ENCODE results near the gene LVRN. TPM values are rescaled to one million over a fixed set of nuclear protein-coding genes. Genes with fewer than 3 reads are reported as not detected.
"Not testable (repeated sequence)": the region's sequence is repeated elsewhere in the genome, so short reads cannot be mapped to it uniquely, and the experiment has no call there.

The LVRN gene
- total RNA-seq, 1 experiment from 2014 or later, result 0.09 TPM

GRCh38 chr5:115930171-115930570 is 32.1 kb upstream of the LVRN start:
- not testable (repeated sequence) for H2BK5ac ChIP-seq (ENCODE audit: insufficient read length, low read length); H4K91ac ChIP-seq (ENCODE audit: insufficient read length, low read depth, low read length); H2BK12ac ChIP-seq (ENCODE audit: insufficient read length, low read depth, low read length); H3K27ac Mint-ChIP-seq; H3K18ac ChIP-seq (ENCODE audit: insufficient read length, low read depth, low read length); H3K4me1 Mint-ChIP-seq; H4K20me1 ChIP-seq (ENCODE audit: control insufficient read depth, insufficient read depth, insufficient read length); DNase-seq; H2BK15ac ChIP-seq (ENCODE audit: low read depth, low read length); H2AK5ac ChIP-seq (ENCODE audit: insufficient read length, low read length); H4K8ac ChIP-seq (replicated peaks; ENCODE audit: insufficient read length, low read depth, low read length); H3K23ac ChIP-seq (ENCODE audit: insufficient read length, low read depth, low read length); H3K14ac ChIP-seq (ENCODE audit: insufficient read depth, low read length); H3K36me3 Mint-ChIP-seq (ENCODE audit: insufficient read depth in 1 of 3, low read depth in 3 of 3); H2AFZ ChIP-seq (ENCODE audit: low read length); H4K5ac ChIP-seq (ENCODE audit: insufficient read length, low read depth, low read length); H2BK20ac ChIP-seq (ENCODE audit: low read depth, low read length, poor library complexity, severe bottlenecking); H3K79me1 ChIP-seq (ENCODE audit: insufficient read depth, low read depth, low read length, poor library complexity, severe bottlenecking); H3K9ac ChIP-seq (ENCODE audit: extremely low read depth, insufficient read length, low read length); H3K27ac ChIP-seq (ENCODE audit: insufficient read length, low read depth, low read length); H3K79me2 ChIP-seq (ENCODE audit: insufficient read depth, low read length); H3K56ac ChIP-seq (ENCODE audit: insufficient read length, low read depth, low read length); H3K27me3 Mint-ChIP-seq (ENCODE audit: low read depth); H3K4me3 Mint-ChIP-seq; H3K27me3 ChIP-seq (ENCODE audit: insufficient read depth, low read length); H3K4me2 ChIP-seq (ENCODE audit: insufficient read depth, insufficient read length, low read length); H3K4ac ChIP-seq (ENCODE audit: low read depth, low read length); H3K9me3 Mint-ChIP-seq; H3K23me2 ChIP-seq (ENCODE audit: insufficient read length, low read depth, low read length, poor library complexity, severe bottlenecking); H3K4me1 ChIP-seq (ENCODE audit: insufficient read depth, low read length); H3T11ph ChIP-seq (ENCODE audit: low read length); H2BK120ac ChIP-seq (ENCODE audit: low read depth, low read length, poor library complexity, severe bottlenecking); H3K9me3 ChIP-seq (ENCODE audit: control insufficient read depth, low read depth, low read length)
- no CpG with 5 or more reads among the region's 17 CpGs for WGBS (ENCODE audit: extremely low coverage, insufficient read length, low lambda C conversion rate)

Measured in H9 (cell line).